Central memory CD4-positive, alpha-beta T cell (primary cell): ENCODE results near the gene ARHGAP24.
"Not testable (repeated sequence)": the region's sequence is repeated elsewhere in the genome, so short reads cannot be mapped to it uniquely, and the experiment has no call there.

Source experiments
- DNase-seq: peaks from one replicate; pipeline ENCODE4 v3.0.0; 2022

The ARHGAP24 gene

GRCh38 chr4:85870298-85871083 lies 395.5 kb downstream of the ARHGAP24 start:
- no peak for DNase-seq

- DNase-seq: no peak
Measured at GRCh38 chr4:85873566-85873965, 398.6 kb downstream of the ARHGAP24 start.

GRCh38 chr4:85879518-85879917 lies 404.6 kb downstream of the ARHGAP24 start:
- DNase-seq: no peak

GRCh38 chr4:85883180-85883579 lies 408.2 kb downstream of the ARHGAP24 start:
- no peak for DNase-seq

GRCh38 chr4:85884251-85884650 lies 409.3 kb downstream of the ARHGAP24 start:
- DNase-seq: no peak

GRCh38 chr4:85886665-85887064 lies 411.7 kb downstream of the ARHGAP24 start:
- no peak for DNase-seq

GRCh38 chr4:85889314-85889713 lies 414.4 kb downstream of the ARHGAP24 start:
- no peak for DNase-seq

GRCh38 chr4:85895755-85896154 lies 420.8 kb downstream of the ARHGAP24 start:
- DNase-seq: no peak

GRCh38 chr4:85898231-85898630 lies 423.3 kb downstream of the ARHGAP24 start:
- DNase-seq: no peak

GRCh38 chr4:85901500-85901899 lies 426.6 kb downstream of the ARHGAP24 start:
- DNase-seq: no peak

GRCh38 chr4:85902647-85903046 lies 427.7 kb downstream of the ARHGAP24 start:
- not testable (repeated sequence) for DNase-seq

- no peak for DNase-seq
Measured at GRCh38 chr4:85905761-85906160, 430.8 kb downstream of the ARHGAP24 start.

GRCh38 chr4:85907001-85907400 lies 432.1 kb downstream of the ARHGAP24 start:
- DNase-seq: no peak

- DNase-seq: no peak
Measured at GRCh38 chr4:85909851-85910250, 434.9 kb downstream of the ARHGAP24 start.

GRCh38 chr4:85910985-85911384 lies 436.0 kb downstream of the ARHGAP24 start:
- no peak for DNase-seq

- DNase-seq: no peak
Measured at GRCh38 chr4:85913931-85914694, 439.2 kb downstream of the ARHGAP24 start.

GRCh38 chr4:85915570-85915969 lies 440.6 kb downstream of the ARHGAP24 start:
- not testable (repeated sequence) for DNase-seq

GRCh38 chr4:85919200-85919887 lies 444.4 kb downstream of the ARHGAP24 start:
- no peak for DNase-seq

GRCh38 chr4:85925071-85925470 lies 450.1 kb downstream of the ARHGAP24 start:
- no peak for DNase-seq

GRCh38 chr4:85928775-85929591 lies 454.0 kb downstream of the ARHGAP24 start:
- no peak for DNase-seq

GRCh38 chr4:85929961-85930665 lies 455.2 kb downstream of the ARHGAP24 start:
- DNase-seq: no peak
